Neural cell (in vitro differentiated cells): ENCODE measurements around the gene KCNJ4.
"Not testable (repeated sequence)": the region's sequence is repeated elsewhere in the genome, so short reads cannot be mapped to it uniquely, and the experiment has no call there.

Source experiments
- CTCF ChIP-seq: fragments of 450-650 bp; IDR thresholded peaks from 2 replicates; pipeline ENCODE4 v1.5.1; 2014; ENCODE audit warnings: antibody characterized with exemption, mild to moderate bottlenecking, moderate library complexity; ENCODE audit not compliant: poor library complexity, severe bottlenecking
- EP300 ChIP-seq: fragments of 450-650 bp; conservative IDR thresholded peaks from 2 replicates; pipeline ENCODE4 v1.6.1; 2014; ENCODE audit warnings: antibody characterized with exemption, mild to moderate bottlenecking, moderate library complexity; ENCODE audit not compliant: poor library complexity, severe bottlenecking
- EZH2 ChIP-seq: fragments of 200-600, 300-800 bp; shearing (Covaris generic), sonication (generic); IDR thresholded peaks from 2 replicates; pipeline ENCODE4 v1.6.1; 2014; ENCODE audit warnings: antibody characterized with exemption, low read length, borderline replicate concordance, mild to moderate bottlenecking; ENCODE audit not compliant: insufficient read depth, poor library complexity, severe bottlenecking
- POLR2AphosphoS5 ChIP-seq: IDR thresholded peaks from 2 replicates; pipeline ENCODE4 v1.6.1; 2012
- REST ChIP-seq: IDR thresholded peaks from 2 replicates; pipeline ENCODE4 v1.6.1; 2012; ENCODE audit warnings: borderline replicate concordance
- SMC3 ChIP-seq: fragments of 450-650 bp; conservative IDR thresholded peaks from 2 replicates; pipeline ENCODE4 v1.6.1; 2014; ENCODE audit warnings: antibody characterized with exemption, mild to moderate bottlenecking, moderate library complexity; ENCODE audit not compliant: poor library complexity
- TAF1 ChIP-seq: IDR thresholded peaks from 2 replicates; pipeline ENCODE4 v1.6.1; 2012; ENCODE audit warnings: low read depth

- not testable (repeated sequence) for TF ChIP-seq CTCF, EP300, POLR2AphosphoS5, TAF1, EZH2, SMC3, REST
Measured at GRCh38 chr22:38389428-38389818, 65.6 kb downstream of the KCNJ4 start.
